Measurements from ENCODE around the gene PALD1. TPM values are rescaled to one million over a fixed set of nuclear protein-coding genes. Genes with fewer than 3 reads are reported as not detected.

The PALD1 gene
- total RNA-seq, 1 donor from 2014 or later = not detected

- peaks cover 29% of the 10 kb centered on the region for H3K27me3 ChIP-seq (ENCODE audit: control insufficient read depth, insufficient read depth, low read length)
- FAIRE-seq (no peak), DNase-seq (ENCODE audit: low read depth) (no peak)
- TF ChIP-seq CTCF (IDR thresholded peaks at IDR 0.05; ENCODE audit: insufficient read depth, low read length, severe bottlenecking) = no peak
- no peak overlapping the region for H3K4me3 ChIP-seq (ENCODE audit: low read depth, low read length)
- H3K36me3 ChIP-seq (ENCODE audit: control insufficient read depth, insufficient read depth, low read length) = no peaks in the 10 kb centered on the region
Measured at GRCh38 chr10:70472799-70473454, 5.6 kb upstream of the PALD1 start.

- TF ChIP-seq CTCF (IDR thresholded peaks at IDR 0.05; ENCODE audit: insufficient read depth, low read length, severe bottlenecking) = no peak
- no peaks in the 10 kb centered on the region for H3K36me3 ChIP-seq (ENCODE audit: control insufficient read depth, insufficient read depth, low read length)
- DNase-seq (ENCODE audit: low read depth) = peak; percentile 18
- no peak overlapping the region for H3K4me3 ChIP-seq (ENCODE audit: low read depth, low read length)
- FAIRE-seq = no peak
- H3K27me3 ChIP-seq (ENCODE audit: control insufficient read depth, insufficient read depth, low read length) = peaks cover 27% of the 10 kb centered on the region
Measured at GRCh38 chr10:70474780-70475179, 3.8 kb upstream of the PALD1 start.

GRCh38 chr10:70475661-70476060 is 2.9 kb upstream of the PALD1 start:
- TF ChIP-seq CTCF (IDR thresholded peaks at IDR 0.05; ENCODE audit: insufficient read depth, low read length, severe bottlenecking) = no peak
- FAIRE-seq (peak; percentile 83), DNase-seq (ENCODE audit: low read depth) (peak; percentile 92)
- H3K36me3 ChIP-seq (ENCODE audit: control insufficient read depth, insufficient read depth, low read length) = no peaks in the 10 kb centered on the region
- peaks cover 31% of the 10 kb centered on the region for H3K27me3 ChIP-seq (ENCODE audit: control insufficient read depth, insufficient read depth, low read length)
- H3K4me3 ChIP-seq (ENCODE audit: low read depth, low read length) = no peak overlapping the region

- H3K4me3 ChIP-seq (ENCODE audit: low read depth, low read length) = no peak overlapping the region
- H3K27me3 ChIP-seq (ENCODE audit: control insufficient read depth, insufficient read depth, low read length) = peaks cover 36% of the 10 kb centered on the region
- no peaks in the 10 kb centered on the region for H3K36me3 ChIP-seq (ENCODE audit: control insufficient read depth, insufficient read depth, low read length)
- DNase-seq (ENCODE audit: low read depth) = no peak
- FAIRE-seq = no peak
- no peak for TF ChIP-seq CTCF (IDR thresholded peaks at IDR 0.05; ENCODE audit: insufficient read depth, low read length, severe bottlenecking)
Measured at GRCh38 chr10:70476249-70477035, 2.1 kb upstream of the PALD1 start.

GRCh38 chr10:70477661-70478162 is 855 bp upstream of the PALD1 start:
- Histone ChIP-seq H3K4me3 (ENCODE audit: low read depth, low read length) (peak overlapping the region; percentile 13), H3K27me3 (ENCODE audit: control insufficient read depth, insufficient read depth, low read length) (peaks cover 37% of the 10 kb centered on the region), H3K36me3 (ENCODE audit: control insufficient read depth, insufficient read depth, low read length) (no peaks in the 10 kb centered on the region)
- no peak for TF ChIP-seq CTCF (IDR thresholded peaks at IDR 0.05; ENCODE audit: insufficient read depth, low read length, severe bottlenecking)
- FAIRE-seq = no peak
- peak; percentile 75 for DNase-seq (ENCODE audit: low read depth)

Measured in bronchial epithelial cell (primary cell).